Measurements from ENCODE around the gene CEP72. TPM values are rescaled to one million over a fixed set of nuclear protein-coding genes. Genes with fewer than 3 reads are reported as not detected.

The CEP72 gene
- total RNA-seq, 1 experiment from 2014 or later = 24.8 TPM

GRCh38 chr5:664343-664993, 52.3 kb downstream of the CEP72 start:
- Histone ChIP-seq H3K18ac (ENCODE audit: insufficient read length, low read depth, low read length) (no peak overlapping the region), H2AK5ac (ENCODE audit: insufficient read length, low read length) (no peak overlapping the region), H3K4me1 (ENCODE audit: insufficient read depth, low read length) (no peaks in the 10 kb centered on the region), H2AFZ (ENCODE audit: low read length) (no peak overlapping the region), H3K79me2 (ENCODE audit: insufficient read depth, low read length) (no peaks in the 10 kb centered on the region), H4K5ac (ENCODE audit: insufficient read length, low read depth, low read length) (no peak overlapping the region), H4K20me1 (ENCODE audit: control insufficient read depth, insufficient read depth, insufficient read length) (no peaks in the 10 kb centered on the region), H3K4me2 (ENCODE audit: insufficient read depth, insufficient read length, low read length) (no peak overlapping the region), H3K4ac (ENCODE audit: low read depth, low read length) (no peak overlapping the region), H2BK120ac (ENCODE audit: low read depth, low read length, poor library complexity, severe bottlenecking) (no peak overlapping the region), H4K8ac (replicated peaks; ENCODE audit: insufficient read length, low read depth, low read length) (no peak overlapping the region), H4K91ac (ENCODE audit: insufficient read length, low read depth, low read length) (no peak overlapping the region), H3K14ac (ENCODE audit: insufficient read depth, low read length) (no peak overlapping the region), H2BK5ac (ENCODE audit: insufficient read length, low read length) (no peak overlapping the region), H3K9ac (ENCODE audit: extremely low read depth, insufficient read length, low read length) (no peak overlapping the region), H3T11ph (ENCODE audit: low read length) (no peak overlapping the region), H3K27ac (ENCODE audit: insufficient read length, low read depth, low read length) (no peak overlapping the region), H3K23me2 (ENCODE audit: insufficient read length, low read depth, low read length, poor library complexity, severe bottlenecking) (no peaks in the 10 kb centered on the region), H2BK15ac (ENCODE audit: low read depth, low read length) (no peak overlapping the region), H3K23ac (ENCODE audit: insufficient read length, low read depth, low read length) (no peak overlapping the region), H3K9me3 (ENCODE audit: control insufficient read depth, low read depth, low read length) (no peaks in the 10 kb centered on the region), H3K56ac (ENCODE audit: insufficient read length, low read depth, low read length) (no peak overlapping the region), H2BK20ac (ENCODE audit: low read depth, low read length, poor library complexity, severe bottlenecking) (no peak overlapping the region), H2BK12ac (ENCODE audit: insufficient read length, low read depth, low read length) (no peak overlapping the region), H3K27me3 (ENCODE audit: insufficient read depth, low read length) (no peaks in the 10 kb centered on the region), H3K79me1 (ENCODE audit: insufficient read depth, low read depth, low read length, poor library complexity, severe bottlenecking) (no peaks in the 10 kb centered on the region)
- WGBS (ENCODE audit: extremely low coverage, insufficient read length, low lambda C conversion rate) = no CpG with 5 or more reads among the region's 24 CpGs
- Mint-ChIP-seq H3K36me3 (ENCODE audit: insufficient read depth in 1 of 3, low read depth in 3 of 3) (peaks cover 20 to 49% (median 49%) of the 10 kb centered on the region in 3 experiments), H3K4me1 (no peaks in the 10 kb centered on the region), H3K4me3 (no peak overlapping the region), H3K27me3 (ENCODE audit: low read depth) (no peaks in the 10 kb centered on the region), H3K27ac (peak overlapping the region in 1 of 3 experiments; percentile 86; a peak in 1 of 7 replicates), H3K9me3 (no peaks in the 10 kb centered on the region)
- no peak for TF ChIP-seq CTCF (conservative IDR thresholded peaks at IDR 0.05)
- no peak for DNase-seq

Data from H9 (cell line).